Measurements from ENCODE around the gene CLEC3B. TPM values are rescaled to one million over a fixed set of nuclear protein-coding genes. Genes with fewer than 3 reads are reported as not detected.

Gene CLEC3B
- total and polyA plus RNA-seq, 5 donors from 2014 or later, result 0.29 to 0.99 TPM; not detected in 3

DNA sequence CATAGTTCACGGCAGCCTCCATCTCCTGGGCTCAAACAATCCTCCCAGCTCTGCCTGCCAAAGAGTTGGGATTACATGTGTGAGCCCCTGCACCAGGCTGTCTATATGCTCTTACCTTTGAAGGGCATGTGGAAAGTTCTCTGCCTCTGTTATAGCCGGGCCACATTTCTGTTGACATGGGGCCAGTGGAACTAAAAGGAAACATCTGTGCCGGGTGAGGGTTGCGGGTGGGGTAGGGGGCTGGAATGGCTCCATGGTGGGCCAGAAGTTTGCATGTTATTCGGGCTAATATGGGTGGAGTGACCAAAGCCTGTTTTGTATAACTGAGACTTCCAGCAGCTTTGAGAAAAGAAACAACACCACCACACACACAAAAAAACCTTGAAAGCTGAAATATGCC is 8.3 kb upstream of the CLEC3B start:
- peak overlapping the region in 2 of 3 donors; percentile 1 to 63 for H3K27ac Mint-ChIP-seq
- no peak overlapping the region for H3K4me3 ChIP-seq (ENCODE audit: low read depth, low read length)

DNA sequence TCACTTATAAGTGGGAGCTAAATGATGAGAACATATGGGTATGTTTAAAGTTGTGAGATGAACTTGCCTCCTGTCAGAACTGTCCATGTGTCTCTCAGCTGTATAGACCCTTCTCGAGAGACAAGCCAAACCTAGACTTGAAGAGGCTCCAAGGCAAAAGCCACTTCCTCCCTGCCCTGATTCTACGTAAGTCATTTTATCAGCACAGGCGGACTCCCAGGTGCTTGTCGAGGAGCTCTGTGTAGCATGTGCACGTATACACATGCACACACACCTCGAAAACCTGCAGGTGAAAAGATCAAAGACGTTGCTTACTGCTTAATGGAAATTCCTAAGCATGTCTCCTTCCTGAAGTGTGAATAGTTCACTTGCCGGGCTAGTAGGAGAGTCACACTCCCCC is 5.6 kb upstream of the CLEC3B start:
- Mint-ChIP-seq H3K27me3 (no peaks in the 10 kb centered on the region), H3K9me3 (no peaks in the 10 kb centered on the region), H3K36me3 (no peaks in the 10 kb centered on the region), H3K4me3 (peak overlapping the region in 1 of 4 donors; percentile 13), H3K4me1 (peaks cover 6 to 24% (median 8%) of the 10 kb centered on the region in 4 donors), H3K27ac (peak overlapping the region; percentile 62 to 89 (median 79))
- no peaks in the 10 kb centered on the region for H3K36me3 ChIP-seq (ENCODE audit: control insufficient read depth, insufficient read depth, low read length)
- DNase-seq (peak in 2 of 3 donors; percentile 46 to 70), ATAC-seq (ENCODE audit: low read depth in 2 of 2) (peak; percentile 82 to 90)
- no peaks in the 10 kb centered on the region for H3K27me3 ChIP-seq (ENCODE audit: control insufficient read depth, insufficient read depth, low read length)
- H3K27ac ChIP-seq (ENCODE audit: insufficient read depth, low read length, poor library complexity, severe bottlenecking), result no peak overlapping the region
- H3K4me1 ChIP-seq (ENCODE audit: control insufficient read depth, insufficient read depth, low read length, poor library complexity, severe bottlenecking), result no peaks in the 10 kb centered on the region
- no peaks in the 10 kb centered on the region for H3K9me3 ChIP-seq (ENCODE audit: control insufficient read depth in 2 of 2, low read length in 2 of 2)
- H3K4me3 ChIP-seq (ENCODE audit: low read depth, low read length), result no peak overlapping the region

More for the DNA sequence above, 8.3 kb upstream of the CLEC3B start:
- H3K27me3 ChIP-seq (ENCODE audit: control insufficient read depth, insufficient read depth, low read length), result no peaks in the 10 kb centered on the region
- no peak overlapping the region for H3K27ac ChIP-seq (ENCODE audit: insufficient read depth, low read length, poor library complexity, severe bottlenecking)
- Mint-ChIP-seq H3K36me3 (peaks cover 7% of the 10 kb centered on the region), H3K4me3 (no peak overlapping the region), H3K27me3 (no peaks in the 10 kb centered on the region), H3K9me3 (no peaks in the 10 kb centered on the region), H3K4me1 (peaks cover 6 to 24% (median 8%) of the 10 kb centered on the region in 4 donors)
- no peak for ATAC-seq (ENCODE audit: low read depth in 2 of 2)
- peaks cover 8% of the 10 kb centered on the region for H3K36me3 ChIP-seq (ENCODE audit: control insufficient read depth, insufficient read depth, low read length)
- no peak for DNase-seq
- no peaks in the 10 kb centered on the region for H3K4me1 ChIP-seq (ENCODE audit: control insufficient read depth, insufficient read depth, low read length, poor library complexity, severe bottlenecking)
- H3K9me3 ChIP-seq (ENCODE audit: control insufficient read depth in 2 of 2, low read length in 2 of 2), result no peaks in the 10 kb centered on the region

DNA sequence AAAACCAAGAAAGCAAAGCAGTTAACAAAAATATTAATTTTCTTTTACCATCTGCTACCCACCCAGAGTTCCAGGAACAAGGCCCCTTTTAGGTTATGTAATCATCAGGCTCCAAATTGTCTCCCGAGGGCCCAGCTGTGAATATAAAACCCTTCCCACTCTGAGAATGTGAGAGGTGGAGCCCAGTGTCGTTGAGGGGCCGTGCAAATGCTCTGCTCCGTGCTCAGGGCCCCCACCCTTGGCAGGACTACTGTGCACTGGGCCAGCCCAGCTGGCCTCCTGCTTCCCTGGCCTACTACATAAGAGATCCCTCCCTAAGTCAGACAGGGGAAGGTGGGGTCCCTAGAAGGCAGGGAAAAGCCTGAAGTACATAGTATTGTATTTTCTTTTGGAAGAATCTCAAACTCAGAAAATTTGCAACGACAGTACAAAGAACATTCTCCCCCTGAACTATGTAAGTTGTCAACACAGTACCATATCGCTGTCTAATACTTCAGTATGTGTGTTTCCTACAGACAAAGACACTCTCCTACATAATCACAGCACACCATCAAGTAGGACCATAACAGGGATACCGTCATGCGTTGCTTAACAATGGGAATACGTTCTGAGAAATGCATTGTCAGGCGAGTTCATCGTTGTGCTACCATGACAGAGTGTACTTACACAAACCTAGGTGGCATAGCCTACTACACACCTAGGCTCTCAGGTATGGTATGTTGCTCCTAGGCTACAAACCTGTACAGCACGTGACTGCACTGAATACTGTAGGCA is 4.4 kb upstream of the CLEC3B start:
- H3K27ac Mint-ChIP-seq, result no peak overlapping the region
- Histone ChIP-seq H3K27me3 (ENCODE audit: control insufficient read depth, insufficient read depth, low read length) (no peaks in the 10 kb centered on the region), H3K9me3 (ENCODE audit: control insufficient read depth in 2 of 2, low read length in 2 of 2) (no peaks in the 10 kb centered on the region), H3K27ac (ENCODE audit: insufficient read depth, low read length, poor library complexity, severe bottlenecking) (no peak overlapping the region), H3K4me3 (ENCODE audit: low read depth, low read length) (no peak overlapping the region), H3K4me1 (ENCODE audit: control insufficient read depth, insufficient read depth, low read length, poor library complexity, severe bottlenecking) (no peaks in the 10 kb centered on the region), H3K36me3 (ENCODE audit: control insufficient read depth, insufficient read depth, low read length) (no peaks in the 10 kb centered on the region)
- DNase-seq (no peak), ATAC-seq (ENCODE audit: low read depth in 2 of 2) (no peak)
- H3K9me3 Mint-ChIP-seq, result peaks cover 0 to 2% (median 0%) of the 10 kb centered on the region in 7 donors
- peaks cover 6 to 24% (median 8%) of the 10 kb centered on the region in 4 donors for H3K4me1 Mint-ChIP-seq
- H3K4me3 Mint-ChIP-seq, result no peak overlapping the region
- no peaks in the 10 kb centered on the region for H3K36me3 Mint-ChIP-seq
- H3K27me3 Mint-ChIP-seq, result no peaks in the 10 kb centered on the region

DNA sequence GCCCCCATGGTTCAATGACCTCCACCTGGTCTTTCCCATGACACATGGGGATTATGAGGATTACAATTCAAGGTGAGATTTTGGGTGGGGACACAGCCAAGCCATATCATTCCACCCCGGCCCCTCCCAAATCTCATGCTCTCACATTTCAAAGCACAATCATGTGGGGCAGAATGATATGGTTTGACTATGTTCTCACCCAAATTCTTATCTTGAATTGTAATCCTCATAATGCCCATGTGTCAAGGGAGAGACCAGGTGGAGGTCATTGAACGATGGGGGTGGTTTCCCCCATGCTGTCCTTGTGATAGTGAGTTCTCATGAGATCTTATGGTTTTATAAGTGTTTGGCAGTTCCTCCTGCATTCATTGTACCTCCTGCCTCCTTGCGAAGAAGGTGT is 2.4 kb upstream of the CLEC3B start:
- peak overlapping the region in 2 of 3 donors; percentile 39 to 72 for H3K27ac Mint-ChIP-seq

DNA sequence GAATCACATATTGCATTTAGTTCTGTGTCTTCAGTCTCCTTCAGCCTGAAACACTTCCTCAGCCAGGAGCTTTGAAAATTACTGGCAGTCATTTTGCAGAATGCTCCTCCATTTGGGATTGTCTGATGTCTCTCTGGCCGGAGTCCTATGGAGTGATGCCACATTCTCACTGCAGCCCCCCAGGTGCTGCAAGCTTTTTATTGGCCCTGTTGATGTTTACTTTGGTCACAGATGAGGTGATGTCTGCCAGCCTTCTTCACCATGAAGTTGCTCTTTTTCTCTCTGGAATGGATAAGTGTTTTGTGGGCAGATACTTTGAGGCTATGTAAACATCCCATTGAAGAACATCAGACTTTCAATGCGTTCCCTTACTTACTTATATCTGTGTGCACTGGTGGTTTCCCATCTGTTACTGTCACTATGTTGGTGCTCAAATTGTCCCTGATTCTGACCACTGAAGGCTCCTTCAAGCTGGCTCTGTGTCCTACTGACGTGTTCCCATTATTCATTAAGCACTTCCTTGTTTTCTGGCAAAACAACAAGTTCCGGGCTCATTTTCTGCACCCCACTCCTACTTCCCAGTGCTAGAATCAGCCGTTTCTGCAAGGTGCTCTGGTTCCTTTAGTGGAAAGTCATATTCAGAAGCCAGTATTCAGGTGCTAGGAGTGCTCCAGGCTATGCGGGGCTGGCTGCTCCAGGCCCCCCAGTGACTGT is 1.4 kb upstream of the CLEC3B start:
- ATAC-seq (ENCODE audit: low read depth in 2 of 2) (no peak), DNase-seq (no peak)
- peaks cover 0 to 2% (median 0%) of the 10 kb centered on the region in 7 donors for H3K9me3 Mint-ChIP-seq
- no peaks in the 10 kb centered on the region for H3K27me3 Mint-ChIP-seq
- Histone ChIP-seq H3K27me3 (ENCODE audit: control insufficient read depth, insufficient read depth, low read length) (no peaks in the 10 kb centered on the region), H3K36me3 (ENCODE audit: control insufficient read depth, insufficient read depth, low read length) (no peaks in the 10 kb centered on the region), H3K4me3 (ENCODE audit: low read depth, low read length) (no peak overlapping the region), H3K9me3 (ENCODE audit: control insufficient read depth in 2 of 2, low read length in 2 of 2) (no peaks in the 10 kb centered on the region), H3K27ac (ENCODE audit: insufficient read depth, low read length, poor library complexity, severe bottlenecking) (no peak overlapping the region), H3K4me1 (ENCODE audit: control insufficient read depth, insufficient read depth, low read length, poor library complexity, severe bottlenecking) (no peaks in the 10 kb centered on the region)
- H3K27ac Mint-ChIP-seq, result peak overlapping the region in 2 of 3 donors; percentile 50 to 66
- H3K4me1 Mint-ChIP-seq, result peaks cover 4 to 19% (median 7%) of the 10 kb centered on the region in 4 donors
- H3K4me3 Mint-ChIP-seq, result no peak overlapping the region
- no peaks in the 10 kb centered on the region for H3K36me3 Mint-ChIP-seq

More for the DNA sequence above, 2.4 kb upstream of the CLEC3B start:
- Mint-ChIP-seq H3K9me3 (peaks cover 0 to 2% (median 0%) of the 10 kb centered on the region in 7 donors), H3K27me3 (no peaks in the 10 kb centered on the region), H3K36me3 (no peaks in the 10 kb centered on the region), H3K4me1 (peaks cover 4 to 19% (median 7%) of the 10 kb centered on the region in 4 donors), H3K4me3 (no peak overlapping the region)
- Histone ChIP-seq H3K27ac (ENCODE audit: insufficient read depth, low read length, poor library complexity, severe bottlenecking) (no peak overlapping the region), H3K4me1 (ENCODE audit: control insufficient read depth, insufficient read depth, low read length, poor library complexity, severe bottlenecking) (no peaks in the 10 kb centered on the region), H3K27me3 (ENCODE audit: control insufficient read depth, insufficient read depth, low read length) (no peaks in the 10 kb centered on the region), H3K4me3 (ENCODE audit: low read depth, low read length) (no peak overlapping the region), H3K9me3 (ENCODE audit: control insufficient read depth in 2 of 2, low read length in 2 of 2) (no peaks in the 10 kb centered on the region), H3K36me3 (ENCODE audit: control insufficient read depth, insufficient read depth, low read length) (no peaks in the 10 kb centered on the region)
- DNase-seq, result no peak
- no peak for ATAC-seq (ENCODE audit: low read depth in 2 of 2)

DNA sequence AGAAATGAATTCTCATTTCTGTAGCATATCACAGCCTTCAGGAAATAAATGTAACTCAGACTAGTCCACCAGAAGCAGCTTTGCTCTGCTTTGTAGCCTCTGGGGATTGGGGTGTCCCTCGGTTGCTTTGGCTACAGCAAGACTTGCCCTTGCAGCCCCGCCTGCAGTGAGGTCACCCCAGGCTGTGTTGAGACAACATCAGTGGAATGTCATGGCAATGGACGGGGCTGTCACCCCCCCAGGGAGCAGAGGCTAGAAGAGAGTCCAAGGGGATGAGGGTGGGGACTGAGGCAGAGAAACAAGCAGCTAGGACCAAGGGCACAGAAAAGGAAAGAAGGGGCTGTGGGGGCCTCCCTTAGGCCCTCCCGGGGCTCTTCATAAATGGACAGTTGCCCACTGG is 854 bp downstream of the CLEC3B start:
- Histone ChIP-seq H3K27ac (ENCODE audit: insufficient read depth, low read length, poor library complexity, severe bottlenecking) (no peak overlapping the region), H3K27me3 (ENCODE audit: control insufficient read depth, insufficient read depth, low read length) (no peaks in the 10 kb centered on the region), H3K4me1 (ENCODE audit: control insufficient read depth, insufficient read depth, low read length, poor library complexity, severe bottlenecking) (no peaks in the 10 kb centered on the region), H3K9me3 (ENCODE audit: control insufficient read depth in 2 of 2, low read length in 2 of 2) (no peaks in the 10 kb centered on the region), H3K4me3 (ENCODE audit: low read depth, low read length) (no peak overlapping the region), H3K36me3 (ENCODE audit: control insufficient read depth, insufficient read depth, low read length) (no peaks in the 10 kb centered on the region)
- Mint-ChIP-seq H3K36me3 (no peaks in the 10 kb centered on the region), H3K4me1 (peaks cover 0 to under 1% (median 0%) of the 10 kb centered on the region in 4 donors), H3K9me3 (peaks cover 0 to 2% (median 0%) of the 10 kb centered on the region in 7 donors), H3K27me3 (no peaks in the 10 kb centered on the region), H3K4me3 (no peak overlapping the region), H3K27ac (peak overlapping the region in 1 of 3 donors; percentile 26)
- ATAC-seq (ENCODE audit: low read depth in 2 of 2), result no peak
- DNase-seq, result no peak

DNA sequence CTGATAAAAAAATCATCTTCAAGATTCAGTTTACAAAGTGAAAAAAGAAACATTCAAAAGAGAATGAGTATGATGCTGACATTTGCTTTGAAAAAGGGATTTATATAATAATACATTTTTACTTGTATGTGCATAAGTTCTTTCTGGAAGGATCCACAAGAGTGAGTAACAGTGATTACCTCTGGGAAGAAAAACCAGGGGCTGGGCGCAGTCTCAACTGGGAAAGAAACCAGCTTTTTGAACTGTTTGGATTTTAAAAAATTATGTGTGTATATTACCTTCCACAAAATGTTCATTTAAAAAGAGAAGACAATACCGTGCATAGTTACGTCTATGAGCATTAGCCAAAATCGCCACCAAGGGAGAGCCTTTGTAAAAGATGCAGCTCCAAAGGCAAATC is 1.3 kb downstream of the CLEC3B start:
- no peak for ATAC-seq (ENCODE audit: low read depth in 2 of 2)
- Histone ChIP-seq H3K4me1 (ENCODE audit: control insufficient read depth, insufficient read depth, low read length, poor library complexity, severe bottlenecking) (no peaks in the 10 kb centered on the region), H3K4me3 (ENCODE audit: low read depth, low read length) (no peak overlapping the region), H3K9me3 (ENCODE audit: control insufficient read depth in 2 of 2, low read length in 2 of 2) (no peaks in the 10 kb centered on the region), H3K27me3 (ENCODE audit: control insufficient read depth, insufficient read depth, low read length) (no peaks in the 10 kb centered on the region), H3K36me3 (ENCODE audit: control insufficient read depth, insufficient read depth, low read length) (no peaks in the 10 kb centered on the region), H3K27ac (ENCODE audit: insufficient read depth, low read length, poor library complexity, severe bottlenecking) (no peak overlapping the region)
- peaks cover 0 to 2% (median 0%) of the 10 kb centered on the region in 7 donors for H3K9me3 Mint-ChIP-seq
- H3K4me1 Mint-ChIP-seq, result no peaks in the 10 kb centered on the region
- no peaks in the 10 kb centered on the region for H3K27me3 Mint-ChIP-seq
- no peaks in the 10 kb centered on the region for H3K36me3 Mint-ChIP-seq
- H3K4me3 Mint-ChIP-seq, result no peak overlapping the region
- no peak overlapping the region for H3K27ac Mint-ChIP-seq
- no peak for DNase-seq
